H1 (cell line): ENCODE measurements around the gene MYO15B. TPM values are rescaled to one million over a fixed set of nuclear protein-coding genes. Genes with fewer than 3 reads are reported as not detected.

ENCODE experiments used
- CHD2 ChIP-seq: IDR thresholded peaks from 2 replicates; pipeline ENCODE4 v1.6.1; 2012; ENCODE audit warnings: low read length, improper control_type of control experiment
- JUND ChIP-seq: IDR thresholded peaks from 2 replicates; pipeline ENCODE4 v1.6.1; 2011; ENCODE audit warnings: mild to moderate bottlenecking, improper control_type of control experiment, low read length
- polyA plus RNA-seq, 7 experiments: library from polyadenylated mRNA; depleted of rRNA in 3 of 7; stranded (reverse) in 5 of 7; unstranded in 2 of 7; fragments of >200 nt in 5 of 7; fragments of 200-250 nt in 2 of 7; gene quantifications; 1 replicate in 5 of 7; 2 replicates in 1 of 7; 4 replicates in 1 of 7; pipeline versions ENCODE4 v1.2.1 to v1.2.3, GENCODE V29; 2011 to 2013; ENCODE audit warnings: missing spikeins in 2 of 7, mixed read lengths in 2 of 7
- total RNA-seq: library from RNA; stranded (reverse); fragmentation: NEBNext Ultra II Directional; extraction: Animal tissue kit (Norgen Biotek cat#: 25700); gene quantifications from 2 replicates; pipeline ENCODE4 v1.2.1, GENCODE V29; 2021

MYO15B gene
- total and polyA plus RNA-seq, 2 of the 8 experiments (the other 6 are each of a cell fraction or from before 2014, with no cell fraction given) = 7.1 to 11.2 TPM

GRCh38 chr17:75555679-75556153, 31.9 kb upstream of the MYO15B start (continued):
- no peak for TF ChIP-seq CHD2
- no peak for TF ChIP-seq JUND
